IMR-90 (cell line): ENCODE results near the gene NR4A1. TPM values are rescaled to one million over a fixed set of nuclear protein-coding genes. Genes with fewer than 3 reads are reported as not detected.

ENCODE experiments used
- ATAC-seq: fragments of 200-7000 bp; cut with Tn5 transposase; 2 replicates; pipeline ENCODE4 v1.9.1; 2020; ENCODE audit warnings: low read depth, mild to moderate bottlenecking, moderate library complexity
- BruUV-seq: library from RNA; stranded (reverse); fragments of 400-500 nt; replicated peaks from 2 replicates; lab custom pipeline; 2021; lab: Mats Ljungman, UMichigan
- CTCF ChIA-PET: fragments of 300-600 bp; formaldehyde crosslinking; extraction: SDS; loops from one replicate; lab custom pipeline; 2021; ENCODE audit warnings: antibody characterized with exemption; lab: Yijun Ruan, JAX
- POLR2A ChIA-PET: fragments of 300-600 bp; sonication (Branson Sonifier 250); formaldehyde crosslinking; loops from one replicate; lab custom pipeline; 2022; ENCODE audit warnings: antibody characterized with exemption; ENCODE audit not compliant: unreplicated experiment; lab: Charles Lee
- DNase-seq: peaks from one replicate; pipeline ENCODE4 v3.0.0; 2013
- H2AFZ ChIP-seq: replicated peaks from 2 replicates; pipeline ENCODE3; 2013; ENCODE audit warnings: low read length, mild to moderate bottlenecking; ENCODE audit not compliant: poor library complexity
- H2AK5ac ChIP-seq: 2 replicates; pipeline ENCODE4 v1.6.1; 2013; ENCODE audit warnings: low read depth, low read length, inconsistent platforms
- H2AK9ac ChIP-seq: replicated peaks from 2 replicates; pipeline ENCODE3; 2013; ENCODE audit warnings: mild to moderate bottlenecking, low read depth, low read length, moderate library complexity; ENCODE audit not compliant: poor library complexity
- H2BK120ac ChIP-seq: 2 replicates; pipeline ENCODE4 v1.6.1; 2013; ENCODE audit warnings: low read depth, low read length, inconsistent platforms
- H2BK15ac ChIP-seq: 3 replicates; pipeline ENCODE4 v1.6.1; 2013; ENCODE audit warnings: low read depth, low read length, inconsistent platforms
- H2BK20ac ChIP-seq: 2 replicates; pipeline ENCODE4 v1.6.1; 2013; ENCODE audit warnings: low read depth, mild to moderate bottlenecking, inconsistent platforms, low read length, moderate library complexity
- H2BK5ac ChIP-seq: 2 replicates; pipeline ENCODE4 v1.6.1; 2013; ENCODE audit warnings: mild to moderate bottlenecking, low read depth, low read length, inconsistent platforms; ENCODE audit not compliant: poor library complexity, severe bottlenecking
- H3K14ac ChIP-seq: replicated peaks from 2 replicates; pipeline ENCODE4 v1.6.1; 2013; ENCODE audit warnings: low read depth, low read length, inconsistent platforms
- H3K18ac ChIP-seq: 2 replicates; pipeline ENCODE4 v1.6.1; 2013; ENCODE audit warnings: low read depth, low read length, control low read depth
- H3K23ac ChIP-seq: 2 replicates; pipeline ENCODE4 v1.6.1; 2013; ENCODE audit warnings: low read depth, low read length, inconsistent platforms
- H3K27ac ChIP-seq: 2 replicates; pipeline ENCODE4 v1.5.1; 2013; ENCODE audit warnings: mild to moderate bottlenecking, control low read depth, low read length; ENCODE audit not compliant: insufficient read depth
- H3K27me3 ChIP-seq: 2 replicates; pipeline ENCODE4 v1.6.1; 2013; ENCODE audit warnings: low read length; ENCODE audit not compliant: control insufficient read depth, insufficient read depth
- H3K36me3 ChIP-seq: 2 replicates; pipeline ENCODE4 v1.6.1; 2013; ENCODE audit warnings: low read length, mixed read lengths; ENCODE audit not compliant: control insufficient read depth, insufficient read depth
- H3K4ac ChIP-seq: 2 replicates; pipeline ENCODE4 v1.6.1; 2013; ENCODE audit warnings: low read depth, low read length, inconsistent platforms
- H3K4me1 ChIP-seq: 2 replicates; pipeline ENCODE4 v1.6.1; 2013; ENCODE audit warnings: low read length, mixed read lengths; ENCODE audit not compliant: control insufficient read depth, insufficient read depth
- H3K4me2 ChIP-seq: 2 replicates; pipeline ENCODE4 v1.6.1; 2013; ENCODE audit warnings: low read depth, mild to moderate bottlenecking, control low read depth, low read length, moderate library complexity
- H3K4me3 ChIP-seq: 2 replicates; pipeline ENCODE4 v1.5.1; 2013; ENCODE audit warnings: low read depth, mild to moderate bottlenecking, control low read depth, low read length, moderate library complexity; ENCODE audit not compliant: insufficient read depth
- H3K56ac ChIP-seq: 2 replicates; pipeline ENCODE4 v1.6.1; 2013; ENCODE audit warnings: low read length, inconsistent platforms; ENCODE audit not compliant: insufficient read depth; ENCODE audit errors: extremely low read depth
- H3K79me1 ChIP-seq, 2 experiments: 2 replicates each; pipeline ENCODE4 v1.6.1; 2013; ENCODE audit warnings: low read length in 2 of 2, inconsistent platforms in 1 of 2, low read depth in 1 of 2
- H3K9ac ChIP-seq: 2 replicates; pipeline ENCODE4 v1.6.1; 2013; ENCODE audit warnings: low read depth, low read length, control low read depth
- H3K9me1 ChIP-seq: 2 replicates; pipeline ENCODE4 v1.6.1; 2013; ENCODE audit warnings: low read length, inconsistent platforms; ENCODE audit not compliant: insufficient read depth
- H3K9me3 ChIP-seq: 2 replicates; pipeline ENCODE4 v1.6.1; 2013; ENCODE audit warnings: low read length; ENCODE audit not compliant: control insufficient read depth, insufficient read depth
- H4K20me1 ChIP-seq: 2 replicates; pipeline ENCODE4 v1.6.1; 2013; ENCODE audit warnings: low read length, inconsistent platforms; ENCODE audit not compliant: insufficient read depth
- H4K5ac ChIP-seq: 2 replicates; pipeline ENCODE4 v1.6.1; 2013; ENCODE audit warnings: mild to moderate bottlenecking, low read depth, low read length, control low read depth
- H4K8ac ChIP-seq, 2 experiments: 2 replicates each; pipeline ENCODE4 v1.6.1; 2013; ENCODE audit warnings: low read depth in 2 of 2, low read length in 2 of 2, control low read depth in 1 of 2, inconsistent platforms in 1 of 2
- H4K91ac ChIP-seq: 2 replicates; pipeline ENCODE4 v1.6.1; 2013; ENCODE audit warnings: low read depth, low read length, inconsistent platforms; ENCODE audit not compliant: insufficient read depth
- RAD21 ChIP-seq: IDR thresholded peaks from 2 replicates; pipeline ENCODE4 v1.6.1; 2012; ENCODE audit warnings: low read length, improper control_type of control experiment
- RCOR1 ChIP-seq: IDR thresholded peaks from 2 replicates; pipeline ENCODE4 v1.6.1; 2012; ENCODE audit warnings: mild to moderate bottlenecking, low read length, improper control_type of control experiment; ENCODE audit not compliant: insufficient replicate concordance
- SMC3 ChIP-seq: fragments of 150-350 bp; IDR thresholded peaks from 2 replicates; pipeline ENCODE4 v1.6.1; 2016; ENCODE audit warnings: low read depth, mild to moderate bottlenecking, antibody characterized with exemption, low read length, moderate library complexity
- WGBS, 2 experiments: methylation state at CpG; one replicate each; pipeline versions ENCODE4 v1.1.5 to v1.1.7; 2013; ENCODE audit warnings: missing lambda C conversion rate in 2 of 2; ENCODE audit not compliant: insufficient read length in 1 of 2; ENCODE audit errors: extremely low coverage in 2 of 2; 5-methylcytosine and 5-hydroxymethylcytosine counted together
- dilution Hi-C: fragments of 300-500 bp; cut with HindIII; formaldehyde crosslinking; loops from one replicate; pipeline ENCODE4 v1.14.3; 2018; ENCODE audit warnings: low sequenced_read_pairs; ENCODE audit not compliant: unreplicated experiment
- in situ Hi-C: fragments of 300-500 bp; cut with MboI; formaldehyde crosslinking; loops from 3 replicates; pipeline ENCODE4 v1.14.3; 2019; ENCODE audit warnings: low sequenced_read_pairs, inconsistent platforms, mixed read lengths
- intact Hi-C: fragments of 100-400 bp; cut with micrococcal nuclease; formaldehyde crosslinking; loops from 2 replicates; pipeline ENCODE4 v1.10.0; 2022
- polyA plus RNA-seq, 3 experiments: library from polyadenylated mRNA; depleted of rRNA; stranded (reverse); fragments of >200 nt; gene quantifications; 2 replicates each; pipeline ENCODE4 v1.2.3, GENCODE V29; 2012; ENCODE audit warnings: low replicate concordance in 1 of 3
- total RNA-seq: library from RNA; depleted of rRNA; stranded (reverse); fragments of >200 nt; gene quantifications from 2 replicates; pipeline ENCODE4 v1.2.3, GENCODE V29; 2012

Gene NR4A1
- total and polyA plus RNA-seq, 2 of the 4 experiments (the other 2 are of a cell fraction) = 6.6 to 34.1 TPM

- Histone ChIP-seq H3K56ac (no peak overlapping the region), H2AFZ (no peak overlapping the region), H3K9ac (no peak overlapping the region), H4K5ac (no peak overlapping the region), H3K18ac (no peak overlapping the region), H3K4me3 (no peak overlapping the region), H3K4ac (no peak overlapping the region), H4K20me1 (no peaks in the 10 kb centered on the region; the same call in 1 of the 2 replicates), H4K8ac (no peak overlapping the region), H2BK5ac (no peak overlapping the region), H2BK15ac (no peak overlapping the region), H3K27me3 (no peaks in the 10 kb centered on the region), H4K91ac (no peak overlapping the region), H2BK120ac (no peak overlapping the region), H2BK20ac (no peak overlapping the region), H3K9me3 (no peaks in the 10 kb centered on the region), H3K79me1 (peaks cover 0 to 20% of the 10 kb centered on the region in 2 experiments; a peak in 2 of 4 replicates), H3K9me1 (peaks cover 19% of the 10 kb centered on the region), H3K4me1 (peaks cover 17% of the 10 kb centered on the region), H3K4me2 (no peak overlapping the region), H2AK9ac (no peak overlapping the region), H2AK5ac (no peak overlapping the region), H3K14ac (no peak overlapping the region), H3K23ac (no peak overlapping the region), H3K36me3 (peaks cover 37% of the 10 kb centered on the region; the same call in 1 of the 2 replicates), H3K27ac (no peak overlapping the region)
- CTCF ChIA-PET = interaction anchor here (1.7 kb wide), 1 partner anchor 10 kb away, joined by 4 read pairs; no protein-coding TSS in a partner anchor
- intact Hi-C loops (no loop called here), dilution Hi-C loops (no loop called here), in situ Hi-C loops (no loop called here)
- DNase-seq = no peak
- TF ChIP-seq RCOR1 (no peak), RAD21 (no peak), SMC3 (no peak)
- no peak for ATAC-seq
- 95% methylated on average over 10 of the region's 16 CpGs; no CpG with 5 or more reads in 1 of the 2 experiments for WGBS, 2 experiments
- POLR2A ChIA-PET = interaction anchor here (1.1 kb wide), 1 partner anchor 9 kb away, joined by 4 read pairs; no protein-coding TSS in a partner anchor
- no TSS peak for BruUV-seq
Observed at GRCh38 chr12:52013626-52014310, 37.5 kb upstream of the NR4A1 start.
